ENCODE data around the gene RPGRIP1L.
"Not testable (repeated sequence)": the region's sequence is repeated elsewhere in the genome, so short reads cannot be mapped to it uniquely, and the experiment has no call there.

The RPGRIP1L gene

DNA sequence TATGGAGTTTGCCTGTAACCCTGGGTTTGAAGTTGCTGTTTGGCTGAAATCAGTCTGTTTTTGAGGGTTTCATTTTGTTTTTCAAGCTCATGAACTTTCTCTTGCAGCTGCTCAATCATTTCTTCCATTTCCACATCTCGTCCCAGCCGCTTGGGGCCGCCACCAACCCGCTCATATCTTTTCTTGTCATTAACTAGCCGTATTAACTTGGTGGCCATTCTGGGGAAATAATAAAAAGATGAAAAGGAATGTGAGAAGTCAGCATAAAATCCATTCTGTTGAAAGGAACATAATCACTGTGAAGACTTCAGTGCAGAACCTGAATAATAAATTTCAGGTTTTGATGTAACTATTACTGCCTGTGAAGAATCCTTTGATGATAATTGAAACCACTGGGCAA, 11.5 kb downstream of the RPGRIP1L start:
- no peak overlapping the region for H3K27ac ChIP-seq
- TF ChIP-seq, protein P1, sequence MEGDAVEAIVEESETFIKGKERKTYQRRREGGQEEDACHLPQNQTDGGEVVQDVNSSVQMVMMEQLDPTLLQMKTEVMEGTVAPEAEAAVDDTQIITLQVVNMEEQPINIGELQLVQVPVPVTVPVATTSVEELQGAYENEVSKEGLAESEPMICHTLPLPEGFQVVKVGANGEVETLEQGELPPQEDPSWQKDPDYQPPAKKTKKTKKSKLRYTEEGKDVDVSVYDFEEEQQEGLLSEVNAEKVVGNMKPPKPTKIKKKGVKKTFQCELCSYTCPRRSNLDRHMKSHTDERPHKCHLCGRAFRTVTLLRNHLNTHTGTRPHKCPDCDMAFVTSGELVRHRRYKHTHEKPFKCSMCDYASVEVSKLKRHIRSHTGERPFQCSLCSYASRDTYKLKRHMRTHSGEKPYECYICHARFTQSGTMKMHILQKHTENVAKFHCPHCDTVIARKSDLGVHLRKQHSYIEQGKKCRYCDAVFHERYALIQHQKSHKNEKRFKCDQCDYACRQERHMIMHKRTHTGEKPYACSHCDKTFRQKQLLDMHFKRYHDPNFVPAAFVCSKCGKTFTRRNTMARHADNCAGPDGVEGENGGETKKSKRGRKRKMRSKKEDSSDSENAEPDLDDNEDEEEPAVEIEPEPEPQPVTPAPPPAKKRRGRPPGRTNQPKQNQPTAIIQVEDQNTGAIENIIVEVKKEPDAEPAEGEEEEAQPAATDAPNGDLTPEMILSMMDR (conservative IDR thresholded peaks at IDR 0.05), result peak; percentile 75

DNA sequence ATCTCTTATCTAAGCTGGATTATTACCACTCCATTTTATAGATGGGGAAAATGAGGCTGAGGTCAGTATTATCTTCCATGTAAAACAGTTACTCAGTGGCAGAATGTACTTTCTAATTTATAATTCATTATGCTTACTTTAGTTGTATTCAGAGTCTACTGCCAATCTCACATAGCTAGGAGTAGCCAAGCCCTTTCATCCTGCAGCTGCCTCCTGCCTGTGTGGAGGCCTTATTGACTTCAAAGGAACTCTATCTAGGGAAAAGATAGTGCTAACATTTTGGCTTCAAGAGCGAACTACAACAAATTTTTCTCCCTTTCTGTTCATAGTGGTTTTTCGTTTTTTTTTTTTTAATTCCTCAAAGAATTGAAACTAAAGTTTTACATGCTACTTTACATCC, 12.9 kb downstream of the RPGRIP1L start:
- TF ChIP-seq, protein P1 (conservative IDR thresholded peaks at IDR 0.05), result no peak
- no peak overlapping the region for H3K27ac ChIP-seq

DNA sequence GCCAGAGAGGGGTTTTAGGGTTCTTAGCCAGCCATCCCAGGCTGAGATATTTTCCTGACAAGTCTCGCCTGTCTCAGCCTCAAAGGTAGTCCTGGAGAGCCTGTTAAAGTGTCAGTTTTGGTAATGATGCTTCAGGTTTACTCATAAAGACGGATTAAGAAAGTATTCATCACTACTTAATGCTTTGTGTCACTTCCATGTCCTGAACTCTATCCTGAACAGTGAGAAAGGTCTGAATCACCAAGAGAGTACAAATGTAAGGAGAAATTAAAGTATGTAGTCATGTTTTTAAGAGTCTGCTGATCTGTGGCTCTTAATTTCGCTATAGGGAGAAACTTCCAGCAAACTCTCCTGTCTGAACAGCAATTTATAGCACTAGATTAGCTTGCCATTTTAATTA, 14.0 kb downstream of the RPGRIP1L start:
- TF ChIP-seq, protein P1 (conservative IDR thresholded peaks at IDR 0.05), result no peak
- no peak overlapping the region for H3K27ac ChIP-seq

DNA sequence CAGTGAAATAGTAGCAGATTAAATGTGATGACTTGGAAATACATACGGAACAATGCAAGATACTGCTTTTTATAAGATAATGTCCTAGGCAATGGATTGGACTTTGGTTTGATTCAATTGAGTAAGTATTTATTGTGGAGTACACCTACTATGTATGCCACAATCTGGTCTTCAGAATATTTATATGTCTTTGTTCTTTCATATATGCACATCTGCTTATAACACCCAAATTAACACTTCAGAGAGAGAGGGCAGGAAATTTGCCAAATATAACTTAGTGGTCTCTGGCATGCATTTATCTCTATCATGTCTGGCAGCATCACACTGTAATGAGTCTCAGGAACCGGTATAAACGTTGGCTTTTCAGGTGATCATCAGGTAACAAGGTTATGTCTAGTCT, 16.9 kb downstream of the RPGRIP1L start:
- TF ChIP-seq, protein P1 (conservative IDR thresholded peaks at IDR 0.05), result no peak
- H3K27ac ChIP-seq, result no peak overlapping the region

DNA sequence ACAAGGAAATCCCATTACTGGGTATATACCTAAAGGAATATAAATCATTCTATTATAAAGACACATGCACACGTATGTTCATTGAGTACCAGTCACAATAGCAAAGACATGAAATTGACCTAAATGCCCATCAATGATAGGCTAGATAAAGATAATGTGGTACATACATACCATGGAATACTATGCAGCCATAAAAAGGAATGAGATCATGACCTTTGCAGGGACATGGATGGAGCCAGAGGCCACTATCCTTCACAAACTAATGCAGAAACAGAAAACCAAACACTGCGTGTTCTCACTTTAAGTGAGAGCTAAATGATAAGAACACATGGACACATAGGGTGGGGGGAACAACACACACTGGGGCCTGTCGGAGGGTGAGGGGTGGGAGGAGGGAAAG, 18.3 kb downstream of the RPGRIP1L start:
- H3K27ac ChIP-seq, result not testable (repeated sequence)

DNA sequence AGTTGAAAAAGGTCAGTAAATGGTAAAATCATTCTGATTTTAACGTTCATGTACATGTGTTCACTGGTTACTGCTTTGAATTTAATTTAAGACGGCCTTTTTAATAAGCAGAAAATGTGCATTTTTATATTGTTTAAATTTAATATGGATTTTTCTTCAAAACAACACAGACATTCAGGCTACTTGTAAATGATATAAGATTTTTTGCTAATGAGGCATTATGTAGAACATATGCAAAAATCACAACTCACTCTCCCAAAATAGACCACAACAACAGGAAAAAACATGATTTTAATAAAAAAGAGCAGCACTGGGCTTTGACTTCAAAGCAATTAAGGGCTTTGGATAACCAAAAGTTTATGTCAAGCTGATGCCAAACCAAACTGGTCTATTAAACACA, 22.3 kb downstream of the RPGRIP1L start:
- H3K27ac ChIP-seq, result no peak overlapping the region
- TF ChIP-seq, protein P1 (conservative IDR thresholded peaks at IDR 0.05), result no peak

DNA sequence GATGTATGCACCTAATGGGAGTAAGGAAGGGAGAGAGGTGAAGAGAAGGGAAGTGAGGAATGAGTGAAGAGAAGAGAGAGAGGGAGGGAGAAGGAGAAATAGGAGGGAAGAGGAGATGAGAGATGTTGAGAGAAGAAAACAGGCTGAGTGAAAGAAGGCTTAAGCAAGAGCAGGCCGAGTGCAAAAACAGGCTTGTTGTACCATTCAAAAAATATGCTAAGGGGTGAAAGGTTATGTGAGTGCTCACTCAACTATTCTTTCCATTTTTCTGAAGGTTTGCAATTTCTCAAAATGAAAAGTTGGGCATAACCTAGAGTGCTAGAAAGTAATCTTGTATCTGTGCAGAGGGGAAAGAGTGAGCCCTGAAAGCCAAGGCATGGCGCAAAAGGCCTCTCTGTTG, 22.9 kb downstream of the RPGRIP1L start:
- TF ChIP-seq, protein P1 (conservative IDR thresholded peaks at IDR 0.05), result no peak

DNA sequence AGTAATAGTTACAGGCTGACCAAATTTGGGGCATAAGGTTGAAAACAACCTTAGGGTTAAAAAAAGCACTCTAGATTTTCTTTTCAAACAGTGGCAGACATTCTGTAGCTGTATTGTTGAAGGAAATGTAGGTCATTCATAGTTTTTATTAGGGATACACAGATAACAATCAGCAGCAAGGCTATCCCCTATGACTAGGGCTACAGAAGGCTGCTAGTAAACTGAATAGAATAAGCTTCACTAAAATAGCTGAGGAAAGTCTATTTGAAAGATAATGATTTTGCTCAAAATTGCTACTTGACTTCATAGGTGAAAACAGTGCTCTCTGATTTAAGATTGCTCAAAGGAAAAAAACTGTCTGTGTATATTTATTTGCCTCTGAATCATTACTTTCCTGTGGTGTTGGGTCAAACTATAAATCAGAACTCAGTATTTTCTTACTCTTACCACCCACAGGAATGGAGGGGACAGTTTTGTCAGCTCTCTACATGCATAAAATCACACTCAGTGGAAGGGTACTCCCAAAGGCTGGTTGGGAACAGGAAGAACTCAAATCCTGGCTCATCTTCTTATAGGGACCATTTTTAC, 24.8 kb downstream of the RPGRIP1L start:
- H3K27ac ChIP-seq, result no peak overlapping the region
- TF ChIP-seq, protein P1 (conservative IDR thresholded peaks at IDR 0.05), result no peak

More for the DNA sequence above, 22.9 kb downstream of the RPGRIP1L start:
- no peak overlapping the region for H3K27ac ChIP-seq

Measured in VCaP (cell line).